Neuronal stem cell (in vitro differentiated cells): ENCODE data around the gene COL6A6.

Source experiments
- DNase-seq: peaks from one replicate; pipeline ENCODE4 v3.0.0-alpha.2; 2013; ENCODE audit warnings: low spot score
- H2AFZ ChIP-seq: one replicate; pipeline ENCODE4 v1.6.1; 2013; ENCODE audit warnings: mild to moderate bottlenecking, low read length, inconsistent platforms
- H2AK5ac ChIP-seq: 2 replicates; pipeline ENCODE4 v1.6.1; 2013; ENCODE audit warnings: low read depth, mild to moderate bottlenecking, inconsistent platforms, low read length, moderate library complexity, mixed read lengths
- H2BK120ac ChIP-seq: 2 replicates; pipeline ENCODE4 v1.6.1; 2013; ENCODE audit warnings: low read depth, mild to moderate bottlenecking, inconsistent platforms, low read length, moderate library complexity, mixed read lengths
- H2BK12ac ChIP-seq: one replicate; pipeline ENCODE4 v1.6.1; 2013; ENCODE audit warnings: low read length, inconsistent platforms
- H2BK15ac ChIP-seq: 2 replicates; pipeline ENCODE4 v1.6.1; 2013; ENCODE audit warnings: mild to moderate bottlenecking, low read length, inconsistent platforms, mixed read lengths
- H2BK5ac ChIP-seq: one replicate; pipeline ENCODE4 v1.6.1; 2013; ENCODE audit warnings: inconsistent platforms, mild to moderate bottlenecking, low read length, moderate library complexity
- H3K14ac ChIP-seq: one replicate; pipeline ENCODE4 v1.6.1; 2013; ENCODE audit warnings: low read length, inconsistent platforms
- H3K18ac ChIP-seq: 2 replicates; pipeline ENCODE4 v1.6.1; 2013; ENCODE audit warnings: low read length, inconsistent platforms
- H3K23ac ChIP-seq: 2 replicates; pipeline ENCODE4 v1.6.1; 2013; ENCODE audit warnings: low read depth, mild to moderate bottlenecking, mixed read lengths, low read length, inconsistent platforms; ENCODE audit not compliant: poor library complexity
- H3K27ac ChIP-seq: replicated peaks from 3 replicates; pipeline ENCODE4 v1.5.1; 2013; ENCODE audit warnings: low read length, inconsistent platforms
- H3K27me3 ChIP-seq, 3 experiments: 2 replicates each; pipeline ENCODE4 v1.6.1; 2013; ENCODE audit warnings: low read length in 3 of 3, mild to moderate bottlenecking in 2 of 3, inconsistent platforms in 1 of 3, low read depth in 1 of 3, mixed read lengths in 1 of 3, moderate library complexity in 1 of 3; ENCODE audit not compliant: control insufficient read depth in 3 of 3, insufficient read depth in 3 of 3
- H3K36me3 ChIP-seq, 2 donors: replicated peaks in 1 of 2; 2 replicates each; pipeline ENCODE4 v1.6.1; 2013; ENCODE audit warnings: low read length in 2 of 2; ENCODE audit not compliant: control insufficient read depth in 2 of 2, insufficient read depth in 2 of 2
- H3K4ac ChIP-seq: 2 replicates; pipeline ENCODE4 v1.6.1; 2013; ENCODE audit warnings: inconsistent platforms, mild to moderate bottlenecking, low read length, moderate library complexity
- H3K4me1 ChIP-seq, 2 donors: 1 replicate in 1 of 2; 2 replicates in 1 of 2; pipeline ENCODE4 v1.6.1; 2013; ENCODE audit warnings: low read length in 2 of 2, low read depth in 1 of 2; ENCODE audit not compliant: control insufficient read depth in 2 of 2, insufficient read depth in 1 of 2
- H3K4me2 ChIP-seq: one replicate; pipeline ENCODE4 v1.6.1; 2013; ENCODE audit warnings: mild to moderate bottlenecking, low read length, inconsistent platforms; ENCODE audit not compliant: insufficient read depth, poor library complexity, severe bottlenecking
- H3K4me3 ChIP-seq, 2 donors: 2 replicates each; pipeline ENCODE4 v1.5.1; 2013; ENCODE audit warnings: low read length in 2 of 2, mild to moderate bottlenecking in 2 of 2, inconsistent platforms in 1 of 2, moderate library complexity in 1 of 2
- H3K79me1 ChIP-seq: one replicate; pipeline ENCODE4 v1.6.1; 2013; ENCODE audit warnings: low read depth, mild to moderate bottlenecking, inconsistent platforms, low read length, moderate library complexity
- H3K9ac ChIP-seq: one replicate; pipeline ENCODE4 v1.6.1; 2013; ENCODE audit warnings: mild to moderate bottlenecking, low read depth, low read length, inconsistent platforms; ENCODE audit not compliant: poor library complexity
- H3K9me3 ChIP-seq, 2 donors: replicated peaks in 1 of 2; 2 replicates each; pipeline versions ENCODE3 to v1.6.1; 2013; ENCODE audit warnings: low read length in 2 of 2, mild to moderate bottlenecking in 2 of 2, inconsistent platforms in 1 of 2, low read depth in 1 of 2, mixed read lengths in 1 of 2, moderate library complexity in 1 of 2; ENCODE audit not compliant: control insufficient read depth in 2 of 2, insufficient read depth in 1 of 2
- H4K8ac ChIP-seq: one replicate; pipeline ENCODE4 v1.6.1; 2013; ENCODE audit warnings: low read depth, mild to moderate bottlenecking, inconsistent platforms, low read length, moderate library complexity
- H4K91ac ChIP-seq: one replicate; pipeline ENCODE4 v1.6.1; 2013; ENCODE audit warnings: low read length, low read depth, mild to moderate bottlenecking, inconsistent platforms; ENCODE audit not compliant: poor library complexity
- WGBS, 2 donors: extraction: QIAGEN DNeasy Blood & Tissue Kit; methylation state at CpG; one replicate each; pipeline ENCODE4 v1.1.7; 2013; ENCODE audit warnings: missing lambda C conversion rate in 2 of 2, mixed read lengths in 1 of 2; ENCODE audit not compliant: insufficient read length in 2 of 2, insufficient replicate concordance in 1 of 2; ENCODE audit errors: extremely low coverage in 2 of 2; 5-methylcytosine and 5-hydroxymethylcytosine counted together

The COL6A6 gene

GRCh38 chr3:130528120-130528519 lies 11.1 kb downstream of the COL6A6 start:
- Histone ChIP-seq H2BK5ac (no peak overlapping the region), H3K79me1 (no peaks in the 10 kb centered on the region), H3K9me3 (no peaks in the 10 kb centered on the region), H3K36me3 (no peaks in the 10 kb centered on the region), H3K4me2 (no peak overlapping the region), H4K8ac (no peak overlapping the region), H2AFZ (no peak overlapping the region), H3K4ac (no peak overlapping the region), H3K27ac (no peak overlapping the region), H3K4me3 (no peak overlapping the region), H3K14ac (no peak overlapping the region), H3K4me1 (no peaks in the 10 kb centered on the region), H3K23ac (no peak overlapping the region), H4K91ac (no peak overlapping the region), H3K18ac (no peak overlapping the region), H3K27me3 (no peaks in the 10 kb centered on the region), H2AK5ac (no peak overlapping the region), H2BK15ac (no peak overlapping the region), H2BK120ac (no peak overlapping the region), H2BK12ac (no peak overlapping the region), H3K9ac (no peak overlapping the region)
- no CpG with 5 or more reads among the region's 1 CpG for WGBS, 2 donors
- no peak for DNase-seq

GRCh38 chr3:130529486-130530215 lies 12.7 kb downstream of the COL6A6 start:
- no peak overlapping the region for H3K23ac ChIP-seq
- no peaks in the 10 kb centered on the region for H3K79me1 ChIP-seq
- WGBS, 2 donors, result no CpG with 5 or more reads among the region's 5 CpGs
- H3K9me3 ChIP-seq, result no peaks in the 10 kb centered on the region
- no peak overlapping the region for H3K9ac ChIP-seq
- no peak for DNase-seq
- no peak overlapping the region for H2AFZ ChIP-seq
- H2AK5ac ChIP-seq, result no peak overlapping the region
- H3K36me3 ChIP-seq, result no peaks in the 10 kb centered on the region
- H3K4me2 ChIP-seq, result no peak overlapping the region
- no peak overlapping the region for H3K4ac ChIP-seq
- H2BK5ac ChIP-seq, result no peak overlapping the region
- H4K8ac ChIP-seq, result no peak overlapping the region
- no peak overlapping the region for H3K27ac ChIP-seq
- no peak overlapping the region for H3K18ac ChIP-seq
- H2BK12ac ChIP-seq, result no peak overlapping the region
- H3K4me3 ChIP-seq, result no peak overlapping the region
- no peak overlapping the region for H4K91ac ChIP-seq
- H3K4me1 ChIP-seq, result no peaks in the 10 kb centered on the region
- H3K14ac ChIP-seq, result no peak overlapping the region
- H2BK15ac ChIP-seq, result no peak overlapping the region
- no peak overlapping the region for H2BK120ac ChIP-seq
- no peaks in the 10 kb centered on the region for H3K27me3 ChIP-seq

- Histone ChIP-seq H3K4ac (no peak overlapping the region), H4K8ac (no peak overlapping the region), H3K36me3 (no peaks in the 10 kb centered on the region), H3K4me3 (no peak overlapping the region), H3K9me3 (no peaks in the 10 kb centered on the region), H2BK5ac (no peak overlapping the region), H4K91ac (no peak overlapping the region), H3K27me3 (no peaks in the 10 kb centered on the region), H3K27ac (no peak overlapping the region), H3K14ac (no peak overlapping the region), H2BK120ac (no peak overlapping the region), H3K79me1 (no peaks in the 10 kb centered on the region), H3K18ac (no peak overlapping the region), H2BK15ac (no peak overlapping the region), H3K9ac (no peak overlapping the region), H3K4me1 (no peaks in the 10 kb centered on the region), H3K23ac (no peak overlapping the region), H2AFZ (no peak overlapping the region), H2AK5ac (no peak overlapping the region), H3K4me2 (no peak overlapping the region), H2BK12ac (no peak overlapping the region)
- no peak for DNase-seq
- WGBS, 2 donors, result no CpG with 5 or more reads among the region's 2 CpGs
These were observed 16.3 kb downstream of the COL6A6 start for GRCh38 chr3:130533247-130533646.

- no peak overlapping the region for H2BK12ac ChIP-seq
- H3K9me3 ChIP-seq, result no peaks in the 10 kb centered on the region
- no peak overlapping the region for H2AFZ ChIP-seq
- no peaks in the 10 kb centered on the region for H3K79me1 ChIP-seq
- no peak overlapping the region for H3K4me2 ChIP-seq
- no CpG with 5 or more reads among the region's 1 CpG for WGBS, 2 donors
- no peaks in the 10 kb centered on the region for H3K4me1 ChIP-seq
- H3K4me3 ChIP-seq, result no peak overlapping the region
- H3K9ac ChIP-seq, result no peak overlapping the region
- H3K27me3 ChIP-seq, result no peaks in the 10 kb centered on the region
- H3K18ac ChIP-seq, result no peak overlapping the region
- no peaks in the 10 kb centered on the region for H3K36me3 ChIP-seq
- no peak overlapping the region for H2AK5ac ChIP-seq
- no peak overlapping the region for H3K14ac ChIP-seq
- H3K23ac ChIP-seq, result no peak overlapping the region
- no peak overlapping the region for H2BK15ac ChIP-seq
- H2BK120ac ChIP-seq, result no peak overlapping the region
- no peak for DNase-seq
- no peak overlapping the region for H4K91ac ChIP-seq
- H2BK5ac ChIP-seq, result no peak overlapping the region
- H3K4ac ChIP-seq, result no peak overlapping the region
- H4K8ac ChIP-seq, result no peak overlapping the region
- H3K27ac ChIP-seq, result no peak overlapping the region
These were observed 20.8 kb downstream of the COL6A6 start for GRCh38 chr3:130537673-130538304.
